Forelimb muscle (tissue), 1 donor: ENCODE measurements around the gene TSPAN18. TPM values are rescaled to one million over a fixed set of nuclear protein-coding genes. Genes with fewer than 3 reads are reported as not detected.
A peak's percentile ranks its signal among the peaks of the same experiment; 100 is the strongest.

Experiments used
- DNase-seq: peaks from one replicate; pipeline ENCODE4 v3.0.0-alpha.2; 2013; ENCODE audit warnings: low read depth
- polyA plus RNA-seq: library from polyadenylated mRNA; unstranded; fragments of 120-200 nt; gene quantifications from one replicate; pipeline ENCODE4 v1.2.1, GENCODE V29; 2013; ENCODE audit not compliant: insufficient read length

Gene TSPAN18
- polyA plus RNA-seq, 1 donor = 37.2 TPM

- DNase-seq = no peak
These were observed 214.7 kb downstream of the TSPAN18 start for GRCh38 chr11:44941259-44942021.

- no peak for DNase-seq
These were observed 215.5 kb downstream of the TSPAN18 start for GRCh38 chr11:44942029-44942955.

GRCh38 chr11:44943118-44943517, 216.4 kb downstream of the TSPAN18 start:
- no peak for DNase-seq

- no peak for DNase-seq
These were observed 216.9 kb downstream of the TSPAN18 start for GRCh38 chr11:44943696-44944095.

GRCh38 chr11:44944181-44944852, 217.6 kb downstream of the TSPAN18 start:
- DNase-seq = no peak

GRCh38 chr11:44944853-44945235, 218.1 kb downstream of the TSPAN18 start:
- DNase-seq = no peak

GRCh38 chr11:44945666-44946065, 218.9 kb downstream of the TSPAN18 start:
- no peak for DNase-seq

- peak; percentile 83 for DNase-seq
These were observed 219.5 kb downstream of the TSPAN18 start for GRCh38 chr11:44946263-44946662.

GRCh38 chr11:44947114-44947513, 220.4 kb downstream of the TSPAN18 start:
- no peak for DNase-seq

- DNase-seq = no peak
These were observed 221.4 kb downstream of the TSPAN18 start for GRCh38 chr11:44948155-44948554.

GRCh38 chr11:44949160-44950030, 222.6 kb downstream of the TSPAN18 start:
- no peak for DNase-seq

GRCh38 chr11:44950031-44950624, 223.4 kb downstream of the TSPAN18 start:
- no peak for DNase-seq

GRCh38 chr11:44950625-44951476, 224.1 kb downstream of the TSPAN18 start, which contains the start of gene TP53I11:
Gene TP53I11 (minus strand): TSS chr11:44950883. CDS start chr11:44938335, 12,548 bp downstream.
- no peak for DNase-seq

GRCh38 chr11:44952082-44952481, 225.3 kb downstream of the TSPAN18 start:
- no peak for DNase-seq

GRCh38 chr11:44952500-44953260, 225.9 kb downstream of the TSPAN18 start:
- DNase-seq = no peak

- DNase-seq = no peak
These were observed 227.5 kb downstream of the TSPAN18 start for GRCh38 chr11:44954051-44954906.

GRCh38 chr11:44955015-44955738, 228.4 kb downstream of the TSPAN18 start:
- DNase-seq = no peak
